ENCODE measurements around the gene TRPC4AP. TPM values are rescaled to one million over a fixed set of nuclear protein-coding genes. Genes with fewer than 3 reads are reported as not detected.

The TRPC4AP gene
- total RNA-seq, 1 donor from 2014 or later = 104 TPM

DNA sequence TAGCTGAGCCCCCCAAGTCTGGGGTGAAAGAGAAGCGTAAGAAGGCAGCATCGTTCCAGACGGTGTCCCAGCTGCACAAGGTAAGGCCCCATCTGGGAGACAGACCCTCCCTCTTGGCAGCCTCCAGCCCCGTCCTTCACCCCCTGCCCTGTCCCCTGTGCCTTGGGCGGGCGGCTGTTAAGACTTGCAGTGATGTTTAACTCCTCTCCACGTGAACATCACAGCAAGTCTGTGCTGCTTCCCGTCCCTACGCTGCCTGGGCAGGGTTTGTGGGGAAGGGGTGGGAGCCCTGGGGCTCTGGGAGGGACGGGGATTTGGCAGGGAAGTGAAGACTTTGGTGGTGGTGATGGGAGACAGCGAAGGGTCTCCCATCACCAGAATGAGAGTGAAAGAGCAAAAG lies 102.4 kb downstream of the TRPC4AP start:
- no peak for DNase-seq (ENCODE audit: extremely low read depth, low read depth, low spot score)

DNA sequence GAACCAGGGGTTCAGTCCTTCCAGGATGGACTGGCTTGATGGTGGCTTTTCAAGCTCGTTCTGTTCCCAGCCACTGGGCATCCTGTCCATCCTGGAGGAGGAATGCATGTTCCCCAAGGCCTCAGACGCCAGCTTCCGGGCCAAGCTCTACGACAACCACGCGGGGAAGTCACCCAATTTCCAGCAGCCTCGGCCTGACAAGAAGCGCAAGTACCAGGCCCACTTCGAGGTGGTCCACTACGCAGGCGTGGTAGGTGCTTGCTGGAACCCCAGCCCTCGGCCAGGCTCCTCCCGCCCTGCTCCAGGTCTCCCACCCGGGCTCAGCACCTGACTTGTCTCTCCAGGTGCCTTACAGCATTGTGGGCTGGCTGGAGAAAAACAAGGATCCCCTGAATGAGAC lies 102.9 kb downstream of the TRPC4AP start:
- no peak for DNase-seq (ENCODE audit: extremely low read depth, low read depth, low spot score)

DNA sequence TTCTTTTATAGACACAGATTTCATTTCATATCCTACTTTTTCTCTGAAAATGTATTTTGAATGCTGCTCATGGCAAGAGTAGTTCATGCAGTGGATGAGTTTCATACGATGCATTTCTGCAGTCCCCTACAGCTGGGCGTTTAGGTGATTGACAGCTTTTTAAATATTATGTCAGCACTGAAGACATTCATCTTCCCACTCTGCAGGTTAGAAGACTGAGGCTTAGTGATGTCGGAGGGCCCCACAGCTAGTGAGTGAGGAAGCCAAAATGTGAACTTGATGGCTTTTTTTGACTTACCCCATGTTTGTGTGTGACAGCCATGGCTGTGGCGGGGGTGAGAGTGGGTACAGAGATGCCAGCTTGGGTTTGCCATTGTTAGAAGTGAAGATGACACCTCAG lies 103.5 kb downstream of the TRPC4AP start:
- no peak for DNase-seq (ENCODE audit: extremely low read depth, low read depth, low spot score)

DNA sequence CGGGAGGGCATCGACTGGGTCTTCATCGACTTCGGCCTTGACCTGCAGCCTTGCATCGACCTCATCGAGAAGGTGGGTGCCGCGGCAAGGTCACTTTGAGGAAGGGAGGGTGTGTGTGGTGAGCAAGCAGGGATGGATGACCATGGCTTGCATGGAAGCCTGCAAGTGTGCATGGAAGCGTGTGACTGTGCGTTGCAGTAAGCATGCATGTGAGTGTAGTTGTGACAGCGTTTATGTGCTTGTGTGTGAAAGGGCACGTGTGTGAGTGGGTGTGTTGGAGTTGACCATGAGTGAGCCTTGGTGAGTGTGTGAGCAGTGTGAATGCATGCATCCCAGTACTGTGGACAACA lies 104.4 kb downstream of the TRPC4AP start:
- DNase-seq (ENCODE audit: extremely low read depth, low read depth, low spot score) = no peak

DNA sequence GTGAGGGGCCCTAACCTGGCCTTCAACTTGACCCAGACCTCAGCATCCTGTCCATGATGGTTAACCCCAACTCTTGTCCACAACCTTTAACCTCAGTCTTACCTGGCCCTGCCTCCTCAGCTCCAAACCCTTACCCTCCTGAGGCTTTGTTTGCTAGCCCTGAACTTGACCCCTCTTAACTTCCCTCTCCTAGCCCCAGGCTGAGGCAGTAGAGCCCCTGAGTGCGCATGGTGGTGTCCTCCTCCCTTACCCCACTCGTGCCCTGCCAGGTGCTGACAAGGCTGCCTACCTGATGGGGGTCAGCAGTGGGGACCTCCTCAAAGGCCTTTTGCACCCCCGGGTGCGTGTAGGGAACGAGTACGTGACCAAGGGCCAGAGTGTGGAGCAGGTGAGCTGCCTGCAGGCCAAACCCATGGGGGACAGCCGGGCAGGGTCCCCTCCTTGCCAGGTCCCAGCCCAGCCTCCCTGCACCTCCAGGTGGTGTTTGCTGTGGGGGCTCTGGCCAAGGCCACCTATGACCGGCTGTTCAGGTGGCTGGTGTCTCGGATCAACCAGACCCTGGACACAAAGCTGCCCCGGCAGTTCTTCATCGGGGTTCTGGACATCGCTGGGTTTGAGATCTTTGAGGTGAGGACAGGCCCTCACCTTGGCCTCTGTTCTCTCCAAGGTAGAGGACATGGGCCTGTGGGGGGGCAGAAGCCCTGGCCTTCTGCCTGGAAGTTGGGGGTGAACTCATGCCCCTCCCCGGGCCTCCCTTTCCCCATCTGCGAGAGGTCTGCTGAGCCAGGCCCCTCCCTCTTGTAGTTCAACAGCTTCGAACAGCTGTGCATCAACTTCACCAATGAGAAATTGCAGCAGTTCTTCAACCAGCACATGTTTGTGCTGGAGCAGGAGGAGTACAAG lies 105.1 kb downstream of the TRPC4AP start:
- no peak for DNase-seq (ENCODE audit: extremely low read depth, low read depth, low spot score)

DNA sequence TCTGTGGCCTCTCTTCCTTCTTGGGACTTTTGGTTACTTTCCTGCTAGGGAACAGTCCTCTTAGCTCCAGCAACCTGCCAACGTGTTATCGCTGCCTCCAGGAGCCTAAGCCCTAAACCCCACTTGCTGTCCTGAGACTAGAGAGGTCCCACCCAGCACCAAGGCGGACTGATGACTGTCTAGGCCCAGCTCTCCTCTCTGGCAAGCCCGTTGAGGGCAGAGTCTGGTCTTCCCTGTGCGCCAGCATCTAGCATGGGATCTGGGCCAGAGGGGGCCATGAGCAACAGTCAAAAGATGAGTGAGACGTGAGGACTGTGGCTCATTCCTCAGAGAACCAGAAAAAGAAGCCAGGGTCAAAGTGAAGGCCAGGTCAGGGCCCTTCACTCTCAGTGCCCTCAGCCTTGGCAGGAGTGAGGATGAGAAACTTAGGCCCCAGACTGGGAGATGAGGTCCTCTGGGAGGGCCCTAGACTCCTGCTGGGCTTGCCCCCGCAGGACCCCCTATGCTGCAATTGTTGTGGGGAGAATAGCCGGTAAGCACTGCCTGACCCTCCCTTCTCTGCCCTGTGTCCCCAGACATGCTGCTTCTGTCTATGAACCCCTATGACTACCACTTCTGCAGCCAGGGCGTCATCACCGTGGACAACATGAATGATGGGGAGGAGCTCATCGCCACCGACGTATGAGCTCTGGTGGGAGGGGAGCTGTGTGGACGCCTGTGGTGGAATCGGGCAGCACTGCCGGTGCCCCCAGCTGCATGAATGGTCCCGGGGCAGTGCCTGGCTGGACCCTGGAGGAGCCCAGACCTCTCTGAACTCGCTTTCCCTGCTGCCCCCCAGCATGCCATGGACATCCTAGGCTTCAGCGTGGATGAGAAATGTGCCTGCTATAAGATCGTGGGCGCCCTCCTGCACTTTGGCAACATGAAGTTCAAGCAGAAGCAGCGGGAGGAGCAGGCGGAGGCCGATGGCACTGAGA lies 106.0 kb downstream of the TRPC4AP start:
- no peak for DNase-seq (ENCODE audit: extremely low read depth, low read depth, low spot score)

DNA sequence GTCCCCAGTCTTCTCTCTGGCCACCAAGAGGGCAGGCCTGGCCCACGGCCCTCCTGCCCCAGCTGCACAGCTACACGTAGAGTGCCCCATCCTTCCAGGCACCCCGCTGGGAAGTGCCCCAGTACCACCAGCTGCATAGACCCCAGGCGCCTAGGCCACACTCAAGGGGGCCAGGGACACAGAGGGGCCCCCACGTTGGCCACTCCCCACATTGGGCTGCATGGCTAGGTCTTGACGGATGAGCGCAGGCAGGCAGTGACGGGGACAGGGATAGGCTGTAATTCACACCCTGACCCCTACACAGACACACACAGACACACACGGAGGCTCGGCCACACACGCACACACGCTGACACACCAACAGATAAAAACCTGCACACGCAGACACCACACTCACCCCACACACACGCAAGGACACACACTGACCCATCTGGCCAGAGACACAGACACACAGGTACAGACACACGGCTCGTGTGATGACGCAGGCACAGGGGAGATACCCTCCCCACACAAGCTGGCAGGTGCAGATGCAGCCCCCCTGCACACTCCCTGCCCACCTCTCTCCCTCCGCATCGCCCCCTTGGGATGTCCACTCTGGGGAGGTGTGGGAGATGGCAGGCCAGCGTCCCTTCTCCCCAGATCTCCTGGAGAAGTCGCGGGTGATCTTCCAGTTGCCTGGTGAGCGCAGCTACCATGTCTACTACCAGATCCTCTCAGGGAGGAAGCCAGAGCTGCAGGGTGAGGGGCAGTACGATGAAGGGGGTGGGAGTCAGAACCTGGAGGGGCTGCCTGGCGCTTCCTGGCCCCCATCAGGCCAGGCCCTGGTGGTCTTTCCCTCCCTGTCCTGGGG lies 106.9 kb downstream of the TRPC4AP start:
- no peak for DNase-seq (ENCODE audit: extremely low read depth, low read depth, low spot score)

DNA sequence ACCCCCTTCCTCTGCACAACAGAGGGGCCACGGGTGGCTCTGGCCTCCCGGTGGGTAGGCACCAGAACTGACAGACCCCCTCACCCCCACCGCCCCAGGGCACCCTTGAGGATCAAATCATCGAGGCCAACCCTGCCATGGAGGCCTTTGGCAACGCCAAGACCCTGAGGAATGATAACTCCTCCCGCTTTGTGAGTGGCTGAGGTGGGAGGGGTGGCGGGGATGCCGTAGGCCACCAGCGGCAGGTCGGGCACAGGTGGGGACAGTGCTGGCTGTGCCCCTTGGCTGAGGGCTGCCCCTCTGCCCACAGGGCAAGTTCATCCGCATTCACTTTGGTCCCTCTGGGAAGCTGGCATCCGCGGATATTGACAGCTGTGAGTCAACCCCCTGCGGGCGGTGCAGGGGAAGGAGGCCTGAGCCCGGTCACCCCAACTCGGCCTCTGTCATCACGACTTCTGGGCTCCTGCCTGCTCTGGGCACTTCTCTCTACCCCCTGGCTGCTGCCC lies 107.8 kb downstream of the TRPC4AP start:
- no peak for DNase-seq (ENCODE audit: extremely low read depth, low read depth, low spot score)

DNA sequence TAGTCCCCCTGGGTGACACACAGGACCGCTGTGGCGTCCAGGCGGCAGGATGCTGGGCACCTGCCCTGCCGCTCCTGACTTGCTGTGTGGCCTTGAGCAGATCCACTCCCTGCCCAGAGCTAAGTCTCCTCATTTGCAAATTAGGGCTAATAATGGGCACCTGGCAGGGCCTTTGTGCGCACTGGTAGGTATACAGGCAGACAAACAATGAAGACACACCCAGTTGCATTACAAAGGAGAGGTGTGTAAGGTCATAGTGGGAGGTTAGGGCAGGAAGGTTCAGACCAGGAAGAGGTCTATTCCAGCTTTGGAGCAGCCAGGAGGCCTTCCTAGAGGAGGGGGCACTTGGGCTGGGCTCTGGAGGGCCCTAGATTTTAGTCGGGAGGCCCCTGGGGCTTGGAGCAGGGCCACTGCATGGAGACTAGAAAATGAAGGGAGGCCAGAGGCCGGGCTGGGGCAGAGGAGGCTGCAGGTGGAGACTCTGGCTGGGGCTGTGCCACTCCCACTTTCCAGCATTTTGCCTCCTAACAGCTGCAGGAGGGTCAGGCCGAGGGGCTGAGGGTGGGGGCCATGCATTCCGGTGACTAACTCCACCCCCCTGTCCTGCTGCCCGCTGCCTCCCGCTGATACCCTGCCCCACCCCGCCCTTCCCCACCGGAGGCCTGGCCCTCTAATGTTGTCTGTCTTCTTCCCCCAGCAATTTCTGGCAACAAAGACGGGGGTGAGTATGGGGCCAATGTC lies 108.4 kb downstream of the TRPC4AP start:
- DNase-seq (ENCODE audit: extremely low read depth, low read depth, low spot score) = no peak

DNA sequence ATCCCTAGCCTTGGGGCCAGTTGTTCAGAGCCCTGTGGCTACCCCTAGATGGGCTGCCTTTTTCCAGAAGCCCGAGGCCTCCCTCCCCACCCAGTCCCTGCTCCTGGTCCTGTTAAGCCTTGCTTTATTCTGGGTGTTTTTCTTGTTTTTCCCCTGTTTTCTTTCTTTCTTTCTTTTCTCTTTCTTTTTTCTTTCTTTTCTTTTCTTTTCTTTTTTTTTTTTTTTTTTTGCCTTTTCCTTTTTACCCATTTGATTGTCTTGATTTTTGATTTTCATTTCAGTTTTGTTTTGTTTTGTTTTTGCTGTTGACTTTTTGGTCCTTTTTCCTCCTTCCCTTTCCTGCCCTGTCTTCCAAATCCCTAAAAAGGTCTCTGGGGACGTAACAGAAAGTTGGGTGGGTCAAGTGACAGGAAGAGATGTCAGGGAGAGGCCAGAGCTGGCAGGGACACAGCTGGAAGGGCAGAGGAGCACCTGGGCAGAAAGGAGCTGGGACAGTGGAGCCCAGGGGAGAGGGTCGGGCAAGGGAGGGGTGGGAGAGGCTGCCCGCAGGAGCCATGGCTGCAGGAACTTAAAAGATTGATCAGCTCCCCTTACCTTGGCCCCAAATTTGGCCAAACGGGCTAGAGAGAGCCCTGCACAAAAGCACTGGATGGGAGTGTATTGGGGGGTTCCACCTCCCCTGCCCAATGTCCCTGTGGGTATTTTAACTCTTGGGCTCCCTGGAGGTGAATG lies 109.4 kb downstream of the TRPC4AP start:
- no peak for DNase-seq (ENCODE audit: extremely low read depth, low read depth, low spot score)

DNA sequence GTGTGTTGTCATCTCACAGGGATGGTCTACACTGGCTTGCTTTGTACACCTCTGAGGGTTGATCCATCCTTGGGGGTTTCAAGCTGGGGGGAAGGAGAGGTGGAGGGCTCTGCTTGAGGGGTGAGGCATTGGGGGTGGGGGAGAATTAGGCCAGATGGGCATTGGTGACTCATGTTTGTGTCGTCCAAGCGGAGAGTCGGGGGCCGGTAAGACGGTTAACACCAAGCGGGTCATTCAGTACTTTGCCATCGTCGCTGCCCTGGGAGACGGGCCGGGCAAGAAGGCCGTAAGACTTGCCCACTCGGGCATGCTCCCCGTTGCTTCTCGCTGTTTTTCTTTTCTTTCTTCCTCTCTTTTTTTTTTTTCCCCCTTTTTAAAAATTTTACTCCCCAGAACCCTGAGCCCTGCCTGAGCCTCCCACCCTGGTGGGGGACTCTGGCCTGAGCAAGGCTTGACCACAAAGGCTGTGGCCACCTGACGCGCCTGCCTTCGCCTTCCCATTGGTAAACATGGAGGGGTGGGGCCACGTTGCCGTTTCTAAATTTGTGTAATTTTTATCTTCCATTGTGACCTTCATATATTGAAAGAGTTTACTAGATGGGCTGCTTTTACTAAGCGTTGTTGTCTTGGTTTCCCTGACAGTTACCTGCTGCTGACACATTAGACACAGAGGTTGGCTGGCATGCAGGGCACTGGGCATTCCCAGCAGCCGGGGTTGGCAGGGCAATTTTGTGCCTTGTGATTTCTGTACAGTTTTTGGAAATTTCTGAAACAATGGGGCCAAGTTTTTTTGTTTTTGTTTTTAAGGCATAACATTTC lies 110.1 kb downstream of the TRPC4AP start:
- no peak for DNase-seq (ENCODE audit: extremely low read depth, low read depth, low spot score)

DNA sequence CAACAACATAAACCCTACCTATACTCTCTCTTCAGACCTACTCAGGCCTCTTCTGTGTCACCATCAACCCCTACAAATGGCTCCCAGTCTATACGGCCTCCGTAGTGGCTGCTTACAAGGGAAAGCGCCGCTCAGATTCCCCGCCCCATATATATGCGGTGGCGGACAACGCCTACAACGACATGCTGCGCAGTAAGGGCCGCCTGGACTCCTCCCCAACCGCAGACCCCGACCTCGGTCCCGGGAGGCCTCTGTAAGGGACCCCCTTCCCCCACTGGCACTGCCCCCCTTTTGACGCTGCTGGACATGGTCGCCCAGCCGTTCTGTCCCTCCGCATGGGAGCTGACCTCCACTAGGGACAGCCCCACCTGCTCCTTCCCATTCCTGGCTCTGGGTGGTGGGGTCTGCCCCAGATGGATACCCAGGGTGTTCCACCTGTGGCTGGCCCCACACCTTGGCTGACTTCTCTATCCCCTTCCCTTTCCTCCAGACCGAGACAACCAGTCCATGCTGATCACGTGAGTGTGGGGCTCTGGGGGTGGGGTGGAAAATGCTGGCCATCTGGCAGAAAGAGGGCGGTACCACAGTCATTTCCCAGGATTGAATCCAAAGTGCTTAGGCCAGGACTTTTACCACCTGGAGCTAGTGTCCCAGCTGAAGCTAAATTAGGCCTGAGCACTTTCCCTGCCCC lies 111.9 kb downstream of the TRPC4AP start:
- DNase-seq (ENCODE audit: extremely low read depth, low read depth, low spot score) = no peak

DNA sequence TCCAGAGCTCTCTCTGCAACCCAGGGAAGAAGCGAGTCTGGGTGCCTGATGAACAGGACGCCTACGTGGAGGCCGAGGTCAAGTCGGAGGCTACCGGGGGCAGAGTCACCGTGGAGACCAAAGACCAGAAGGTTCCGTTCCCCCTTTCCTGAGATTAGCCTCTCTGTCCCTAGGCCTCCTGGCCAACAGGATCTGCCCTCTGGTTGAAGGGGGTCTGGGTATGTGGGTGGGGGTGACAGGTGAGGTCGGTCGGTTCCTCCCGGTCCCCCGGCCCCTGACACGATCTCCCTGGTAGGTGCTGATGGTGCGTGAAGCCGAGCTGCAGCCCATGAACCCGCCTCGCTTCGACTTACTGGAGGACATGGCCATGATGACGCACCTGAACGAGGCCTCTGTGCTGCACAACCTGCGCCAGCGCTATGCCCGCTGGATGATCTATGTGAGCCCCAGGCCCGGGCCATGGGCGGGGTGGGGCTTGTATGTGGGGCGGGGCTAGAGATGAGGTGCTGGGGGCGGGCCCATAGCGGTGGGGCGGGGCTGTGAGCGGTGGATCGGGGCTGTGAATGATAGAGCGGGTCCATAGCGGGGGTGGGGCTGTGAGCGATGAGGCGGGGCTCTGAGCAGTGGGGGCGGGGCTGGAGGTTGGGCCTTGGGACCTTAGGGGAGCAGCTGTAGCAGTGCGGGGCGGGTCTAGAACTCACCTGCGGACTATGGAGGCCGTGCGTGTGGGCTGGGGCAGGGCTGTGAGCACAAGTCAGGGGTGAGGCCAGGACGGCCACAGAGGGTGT lies 113.0 kb downstream of the TRPC4AP start:
- DNase-seq (ENCODE audit: extremely low read depth, low read depth, low spot score) = no peak

DNA sequence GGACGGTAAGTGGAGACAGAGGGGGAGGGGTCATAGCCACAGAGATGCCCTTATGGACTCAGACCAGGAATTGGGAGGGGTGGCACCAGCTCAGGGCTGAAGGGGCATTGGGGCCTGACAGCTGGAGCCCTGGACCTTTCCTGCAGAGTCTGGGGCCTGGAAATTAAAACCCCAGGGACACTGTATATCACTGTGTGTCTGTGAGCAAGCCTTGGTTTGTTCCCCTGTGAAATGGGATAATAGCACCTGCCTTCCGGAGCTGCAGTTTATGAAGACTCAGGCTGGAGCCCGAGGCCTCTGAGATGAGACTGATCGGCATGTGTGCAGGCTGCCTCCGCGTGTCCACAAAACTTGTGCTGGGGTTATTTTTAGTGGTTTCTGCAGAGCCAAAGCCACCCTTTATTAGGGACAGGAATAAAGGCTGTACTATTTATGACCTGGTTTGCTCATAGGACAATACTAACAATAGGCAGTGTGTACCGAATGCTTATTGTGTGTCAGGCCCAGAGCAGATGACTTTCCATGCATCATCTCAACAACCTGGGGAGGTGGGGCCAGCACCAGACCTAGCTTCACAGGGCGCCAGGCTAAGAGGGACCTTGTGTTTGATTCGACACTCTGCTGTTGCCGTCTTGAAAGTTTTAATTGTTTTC lies 114.4 kb downstream of the TRPC4AP start:
- DNase-seq (ENCODE audit: extremely low read depth, low read depth, low spot score) = no peak

DNA sequence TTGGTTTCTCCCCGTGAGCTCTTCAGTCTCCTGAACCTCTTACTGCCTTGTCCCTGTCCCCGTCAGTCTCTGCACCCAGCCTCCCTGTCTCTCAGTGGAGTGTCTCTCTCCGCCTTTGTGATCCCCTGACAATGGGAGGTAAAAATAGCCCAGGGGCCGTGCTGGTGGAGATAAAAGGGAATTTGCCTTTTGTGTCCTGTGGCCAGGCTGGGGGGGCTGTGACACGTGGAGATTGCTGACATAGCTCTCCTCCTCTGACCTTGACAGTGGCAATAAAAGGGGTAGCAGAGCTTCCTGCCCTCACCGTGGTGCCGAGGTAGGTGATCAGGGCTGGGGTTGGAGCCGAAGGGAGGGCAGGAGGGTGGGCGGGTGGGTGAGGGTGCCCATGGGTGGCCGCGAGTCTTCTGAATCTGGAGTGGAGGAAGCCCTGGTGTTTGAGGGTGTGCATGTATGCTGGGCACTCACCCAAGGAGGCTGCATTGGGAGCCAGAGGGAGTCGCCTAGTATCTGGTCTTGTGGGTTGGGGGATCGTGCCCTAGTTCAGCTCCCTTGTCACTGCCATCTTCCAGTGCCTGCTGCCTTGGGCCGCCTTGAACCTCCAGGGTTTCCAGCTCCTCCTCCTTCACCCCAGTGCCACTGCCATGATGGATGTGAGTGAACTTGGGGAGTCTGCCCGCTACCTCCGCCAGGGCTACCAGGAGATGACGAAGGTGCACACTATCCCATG lies 115.1 kb downstream of the TRPC4AP start:
- no peak for DNase-seq (ENCODE audit: extremely low read depth, low read depth, low spot score)

DNA sequence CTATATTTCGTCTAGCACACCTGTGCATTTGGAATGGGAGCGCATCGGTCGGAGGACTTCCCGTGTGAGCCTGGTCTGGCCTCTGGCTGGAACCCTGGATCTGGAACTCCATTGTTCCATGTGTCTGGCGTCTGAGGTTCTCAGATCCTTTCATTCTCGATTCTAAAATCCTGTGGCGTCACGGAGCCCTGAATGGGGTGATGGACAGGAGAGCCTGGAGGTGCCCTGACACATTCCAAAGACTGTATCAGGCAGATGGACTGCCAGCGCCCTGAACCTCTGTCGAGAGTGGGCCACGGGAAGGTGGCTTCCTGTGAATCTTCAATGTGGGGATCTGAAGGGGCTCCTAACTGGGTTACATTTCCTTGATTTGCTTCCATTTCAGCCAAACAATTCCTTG lies 116.3 kb downstream of the TRPC4AP start:
- no peak for DNase-seq (ENCODE audit: extremely low read depth, low read depth, low spot score)

Measured in glomerular endothelial cell (primary cell).